ENCODE measurements around the gene UCHL3.
"Not testable (repeated sequence)": the region's sequence is repeated elsewhere in the genome, so short reads cannot be mapped to it uniquely, and the experiment has no call there.

Gene UCHL3

GRCh38 chr13:75541961-75542360 is 7.6 kb upstream of the UCHL3 start:
- H3K27me3 ChIP-seq (replicated peaks; ENCODE audit: control insufficient read depth, insufficient read depth, low read length): no peaks in the 10 kb centered on the region
- no peak for TF ChIP-seq CTCF (IDR thresholded peaks at IDR 0.05; ENCODE audit: insufficient read depth, low read length, poor library complexity, severe bottlenecking)

GRCh38 chr13:75544681-75545330 is 4.8 kb upstream of the UCHL3 start:
- H3K27me3 ChIP-seq (replicated peaks; ENCODE audit: control insufficient read depth, insufficient read depth, low read length): no peaks in the 10 kb centered on the region
- no peak for DNase-seq (ENCODE audit: extremely low read depth, insufficient read length)
- no peaks in the 10 kb centered on the region for H3K36me3 ChIP-seq (ENCODE audit: control insufficient read depth, insufficient read depth, low read length)
- no peak for TF ChIP-seq CTCF (IDR thresholded peaks at IDR 0.05; ENCODE audit: insufficient read depth, low read length, poor library complexity, severe bottlenecking)
- no peak overlapping the region for H3K4me3 ChIP-seq (replicated peaks; ENCODE audit: low read depth, low read length)

More at GRCh38 chr13:75541961-75542360, 7.6 kb upstream of the UCHL3 start:
- Histone ChIP-seq H3K4me3 (replicated peaks; ENCODE audit: low read depth, low read length) (no peak overlapping the region), H3K36me3 (ENCODE audit: control insufficient read depth, insufficient read depth, low read length) (no peaks in the 10 kb centered on the region)
- DNase-seq (ENCODE audit: extremely low read depth, insufficient read length): no peak

GRCh38 chr13:75545386-75545785 is 4.2 kb upstream of the UCHL3 start:
- DNase-seq (ENCODE audit: extremely low read depth, insufficient read length); H3K27me3 ChIP-seq (replicated peaks; ENCODE audit: control insufficient read depth, insufficient read depth, low read length); H3K36me3 ChIP-seq (ENCODE audit: control insufficient read depth, insufficient read depth, low read length); H3K4me3 ChIP-seq (replicated peaks; ENCODE audit: low read depth, low read length): not testable (repeated sequence)

- no peak overlapping the region for H3K4me3 ChIP-seq (replicated peaks; ENCODE audit: low read depth, low read length)
- no peaks in the 10 kb centered on the region for H3K27me3 ChIP-seq (replicated peaks; ENCODE audit: control insufficient read depth, insufficient read depth, low read length)
- H3K36me3 ChIP-seq (ENCODE audit: control insufficient read depth, insufficient read depth, low read length): no peaks in the 10 kb centered on the region
- DNase-seq (ENCODE audit: extremely low read depth, insufficient read length): no peak
- TF ChIP-seq CTCF (IDR thresholded peaks at IDR 0.05; ENCODE audit: insufficient read depth, low read length, poor library complexity, severe bottlenecking): no peak
Measured at GRCh38 chr13:75547917-75548316, 1.7 kb upstream of the UCHL3 start.

GRCh38 chr13:75550159-75550567 is 572 bp downstream of the UCHL3 start:
- Histone ChIP-seq H3K27me3 (replicated peaks; ENCODE audit: control insufficient read depth, insufficient read depth, low read length) (no peaks in the 10 kb centered on the region), H3K4me3 (replicated peaks; ENCODE audit: low read depth, low read length) (peak overlapping the region; percentile 95), H3K36me3 (ENCODE audit: control insufficient read depth, insufficient read depth, low read length) (peaks cover 1% of the 10 kb centered on the region)
- no peak for TF ChIP-seq CTCF (IDR thresholded peaks at IDR 0.05; ENCODE audit: insufficient read depth, low read length, poor library complexity, severe bottlenecking)
- no peak for DNase-seq (ENCODE audit: extremely low read depth, insufficient read length)

- Histone ChIP-seq H3K27me3 (replicated peaks; ENCODE audit: control insufficient read depth, insufficient read depth, low read length) (no peaks in the 10 kb centered on the region), H3K4me3 (replicated peaks; ENCODE audit: low read depth, low read length) (no peak overlapping the region), H3K36me3 (ENCODE audit: control insufficient read depth, insufficient read depth, low read length) (peaks cover 1% of the 10 kb centered on the region)
- no peak for DNase-seq (ENCODE audit: extremely low read depth, insufficient read length)
- no peak for TF ChIP-seq CTCF (IDR thresholded peaks at IDR 0.05; ENCODE audit: insufficient read depth, low read length, poor library complexity, severe bottlenecking)
Measured at GRCh38 chr13:75554464-75554863, 4.9 kb downstream of the UCHL3 start.

Data from GM06990 (cell line).